OCI-LY1 (cell line): ENCODE measurements around the gene GSPT1.

Source experiments
- EZH2 ChIP-seq: fragments of 200-600 bp; sonication (generic), shearing (Covaris generic); IDR thresholded peaks from 2 replicates; pipeline ENCODE4 v1.8.0; 2017; ENCODE audit warnings: borderline replicate concordance, mixed run types, mild to moderate bottlenecking, antibody characterized with exemption, low read length, moderate library complexity, mixed read lengths
- TF ChIP-seq, protein P1 (sequence below): fragments of 200-600 bp; sonication (generic), shearing (Covaris generic); IDR thresholded peaks from 2 replicates; pipeline ENCODE4 v1.5.1; 2017; ENCODE audit warnings: mild to moderate bottlenecking, antibody characterized with exemption, low read length, moderate library complexity, mixed read lengths

GRCh38 chr16:11950388-11950787 is 34.6 kb upstream of the GSPT1 start:
- TF ChIP-seq, protein P1, sequence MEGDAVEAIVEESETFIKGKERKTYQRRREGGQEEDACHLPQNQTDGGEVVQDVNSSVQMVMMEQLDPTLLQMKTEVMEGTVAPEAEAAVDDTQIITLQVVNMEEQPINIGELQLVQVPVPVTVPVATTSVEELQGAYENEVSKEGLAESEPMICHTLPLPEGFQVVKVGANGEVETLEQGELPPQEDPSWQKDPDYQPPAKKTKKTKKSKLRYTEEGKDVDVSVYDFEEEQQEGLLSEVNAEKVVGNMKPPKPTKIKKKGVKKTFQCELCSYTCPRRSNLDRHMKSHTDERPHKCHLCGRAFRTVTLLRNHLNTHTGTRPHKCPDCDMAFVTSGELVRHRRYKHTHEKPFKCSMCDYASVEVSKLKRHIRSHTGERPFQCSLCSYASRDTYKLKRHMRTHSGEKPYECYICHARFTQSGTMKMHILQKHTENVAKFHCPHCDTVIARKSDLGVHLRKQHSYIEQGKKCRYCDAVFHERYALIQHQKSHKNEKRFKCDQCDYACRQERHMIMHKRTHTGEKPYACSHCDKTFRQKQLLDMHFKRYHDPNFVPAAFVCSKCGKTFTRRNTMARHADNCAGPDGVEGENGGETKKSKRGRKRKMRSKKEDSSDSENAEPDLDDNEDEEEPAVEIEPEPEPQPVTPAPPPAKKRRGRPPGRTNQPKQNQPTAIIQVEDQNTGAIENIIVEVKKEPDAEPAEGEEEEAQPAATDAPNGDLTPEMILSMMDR = no peak
- no peak for TF ChIP-seq EZH2
